GM23338 (cell line): ENCODE data around the gene CEP170B. TPM values are rescaled to one million over a fixed set of nuclear protein-coding genes. Genes with fewer than 3 reads are reported as not detected.

Experiments used
- ATAC-seq: fragments of 200-7000 bp; cut with Tn5 transposase; 3 replicates; pipeline ENCODE4 v1.9.1; 2020
- DNase-seq: peaks from one replicate; pipeline ENCODE4 v3.0.0-alpha.2; 2015; ENCODE audit warnings: low spot score
- H2AFZ ChIP-seq: fragments of 200-600 bp; sonication (generic); 2 replicates; pipeline ENCODE4 v1.8.0; 2016; ENCODE audit warnings: antibody characterized with exemption, mild to moderate bottlenecking, moderate library complexity
- H3F3A ChIP-seq: fragments of 200-600 bp; sonication (generic); replicated peaks from 2 replicates; pipeline ENCODE4 v1.8.0; 2017; ENCODE audit warnings: antibody characterized with exemption, mixed run types, low read depth
- H3K27ac ChIP-seq: fragments of 200-600 bp; sonication (generic); 2 replicates; pipeline ENCODE4 v1.6.1; 2016; ENCODE audit warnings: low read depth
- H3K27me3 ChIP-seq: fragments of 200-600 bp; sonication (generic); 2 replicates; pipeline ENCODE4 v1.8.0; 2016; ENCODE audit warnings: mild to moderate bottlenecking, mixed run types, moderate library complexity; ENCODE audit not compliant: insufficient read depth
- H3K36me3 ChIP-seq: fragments of 200-600 bp; sonication (generic); 2 replicates; pipeline ENCODE4 v1.8.0; 2016; ENCODE audit warnings: mild to moderate bottlenecking; ENCODE audit not compliant: insufficient read depth
- H3K4me1 ChIP-seq: fragments of 200-600 bp; sonication (generic); 2 replicates; pipeline ENCODE4 v1.8.0; 2016; ENCODE audit warnings: mild to moderate bottlenecking, moderate library complexity; ENCODE audit not compliant: insufficient read depth
- H3K4me2 ChIP-seq: fragments of 200-600 bp; sonication (generic); 2 replicates; pipeline ENCODE4 v1.7.1; 2017; ENCODE audit warnings: mixed run types
- H3K4me3 ChIP-seq: fragments of 200-600 bp; sonication (generic); 2 replicates; pipeline ENCODE4 v1.6.1; 2016; ENCODE audit warnings: mixed run types
- H3K79me2 ChIP-seq: fragments of 200-600 bp; sonication (generic); replicated peaks from 2 replicates; pipeline ENCODE4 v1.8.0; 2017; ENCODE audit warnings: mild to moderate bottlenecking; ENCODE audit not compliant: insufficient read depth
- H3K9me2 ChIP-seq: fragments of 200-600 bp; sonication (generic); 2 replicates; pipeline ENCODE4 v1.8.0; 2017; ENCODE audit not compliant: insufficient read depth
- H4K20me1 ChIP-seq: fragments of 200-600 bp; sonication (generic); replicated peaks from 2 replicates; pipeline ENCODE4 v1.8.0; 2017; ENCODE audit warnings: mild to moderate bottlenecking; ENCODE audit not compliant: insufficient read depth
- H3K27ac Mint-ChIP-seq: 2 replicates; pipeline ENCODE4 v1.8.0; 2020; ENCODE audit warnings: inconsistent platforms, mild to moderate bottlenecking, moderate library complexity, mixed read lengths
- H3K27me3 Mint-ChIP-seq: 3 replicates; pipeline ENCODE4 v1.8.0; 2022; ENCODE audit warnings: low read depth, mild to moderate bottlenecking, moderate library complexity, mixed read lengths, inconsistent platforms; ENCODE audit not compliant: insufficient read depth, poor library complexity
- H3K36me3 Mint-ChIP-seq: 3 replicates; pipeline ENCODE4 v1.8.0; 2021; ENCODE audit warnings: low read depth, mild to moderate bottlenecking, inconsistent platforms, moderate library complexity, mixed read lengths
- H3K4me1 Mint-ChIP-seq: 3 replicates; pipeline ENCODE4 v1.8.0; 2020; ENCODE audit warnings: mild to moderate bottlenecking, inconsistent platforms, mixed read lengths
- H3K4me3 Mint-ChIP-seq: 3 replicates; pipeline ENCODE4 v1.8.0; 2021; ENCODE audit warnings: moderate library complexity, mild to moderate bottlenecking, inconsistent platforms, mixed read lengths
- H3K9me3 Mint-ChIP-seq: 3 replicates; pipeline ENCODE4 v1.8.0; 2020; ENCODE audit warnings: moderate library complexity, mild to moderate bottlenecking, inconsistent platforms, mixed read lengths
- CREB1 ChIP-seq: fragments of 250-450 bp; sonication (Bioruptor Pico); IDR thresholded peaks from 2 replicates; pipeline ENCODE4 v1.5.0; 2020; ENCODE audit warnings: low read depth, mild to moderate bottlenecking, moderate library complexity
- CTCF ChIP-seq, 2 experiments: fragments of 200-600 bp in 1 of 2; sonication (generic) in 1 of 2; conservative IDR thresholded peaks; 2 replicates each; pipeline versions ENCODE4 v1.5.1 to v1.6.1; 2016 to 2017; ENCODE audit warnings: antibody characterized with exemption in 2 of 2, low read depth in 2 of 2, mild to moderate bottlenecking in 2 of 2, moderate library complexity in 1 of 2
- ETS1 ChIP-seq: IDR thresholded peaks from 2 replicates; pipeline ENCODE4 v1.6.1; 2016; ENCODE audit warnings: antibody characterized with exemption
- EZH2 ChIP-seq: fragments of 200-600 bp; sonication (generic); IDR thresholded peaks from one replicate; pipeline ENCODE4 v1.8.0; 2017; ENCODE audit warnings: antibody characterized with exemption, mild to moderate bottlenecking, low read depth; ENCODE audit not compliant: unreplicated experiment
- EZH2phosphoT487 ChIP-seq: fragments of 200-600 bp; sonication (generic); IDR thresholded peaks from one replicate; pipeline ENCODE4 v1.8.1; 2018; ENCODE audit warnings: antibody characterized with exemption; ENCODE audit not compliant: unreplicated experiment
- JUNB ChIP-seq: IDR thresholded peaks from one replicate; pipeline ENCODE4 v1.6.1; 2016; ENCODE audit warnings: antibody characterized with exemption; ENCODE audit not compliant: unreplicated experiment
- NANOG ChIP-seq: IDR thresholded peaks from 2 replicates; pipeline ENCODE4 v1.6.1; 2016; ENCODE audit warnings: antibody characterized with exemption, borderline replicate concordance
- POLR2AphosphoS5 ChIP-seq: IDR thresholded peaks from 2 replicates; pipeline ENCODE4 v1.6.1; 2016; ENCODE audit warnings: antibody characterized with exemption, low read depth
- REST ChIP-seq: IDR thresholded peaks from one replicate; pipeline ENCODE4 v1.6.1; 2018; ENCODE audit warnings: antibody characterized with exemption; ENCODE audit not compliant: unreplicated experiment
- STAT1 ChIP-seq: IDR thresholded peaks from one replicate; pipeline ENCODE4 v1.6.1; 2016; ENCODE audit warnings: antibody characterized with exemption; ENCODE audit not compliant: unreplicated experiment
- ZNF114 ChIP-seq: fragments of 250-450 bp; sonication (Bioruptor Pico); IDR thresholded peaks from 2 replicates; pipeline ENCODE4 v1.5.0; 2020; ENCODE audit warnings: mild to moderate bottlenecking, moderate library complexity
- ZNF331 ChIP-seq: fragments of 250-450 bp; sonication (Bioruptor Pico); IDR thresholded peaks from 2 replicates; pipeline ENCODE4 v1.5.0; 2020; ENCODE audit warnings: low read depth, mild to moderate bottlenecking, moderate library complexity
- ZNF462 ChIP-seq: fragments of 250-450 bp; sonication (Bioruptor Pico); IDR thresholded peaks from 2 replicates; pipeline ENCODE4 v1.5.0; 2020; ENCODE audit warnings: mild to moderate bottlenecking, moderate library complexity
- polyA plus RNA-seq: library from polyadenylated mRNA; unstranded; fragments of >200 nt; fragmentation: Nextera tagmentation; extraction: Ambion mirVana; gene quantifications from 2 replicates; pipeline ENCODE4 v1.2.1, GENCODE V29; 2016
- total RNA-seq: library from RNA; depleted of rRNA; stranded (reverse); fragments of >200 nt; shearing (Covaris generic); gene quantifications from 2 replicates; pipeline ENCODE4 v1.2.3, GENCODE V29; 2014

The CEP170B gene
- total and polyA plus RNA-seq, 2 experiments from 2014 or later = 4.6 to 37.1 TPM

- Histone ChIP-seq H3K9me2 (no peaks in the 10 kb centered on the region), H4K20me1 (no peaks in the 10 kb centered on the region), H3K4me2 (no peak overlapping the region), H3K27ac (no peak overlapping the region), H3K4me1 (no peaks in the 10 kb centered on the region), H3K36me3 (no peaks in the 10 kb centered on the region), H2AFZ (no peak overlapping the region), H3K27me3 (no peaks in the 10 kb centered on the region), H3K4me3 (no peak overlapping the region), H3K79me2 (no peaks in the 10 kb centered on the region), H3F3A (no peaks in the 10 kb centered on the region)
- Mint-ChIP-seq H3K36me3 (no peaks in the 10 kb centered on the region), H3K4me3 (no peak overlapping the region), H3K27me3 (peaks cover 5% of the 10 kb centered on the region), H3K27ac (no peak overlapping the region), H3K4me1 (peaks cover 3% of the 10 kb centered on the region), H3K9me3 (peaks cover under 1% of the 10 kb centered on the region; the same call in 1 of the 3 replicates)
- no peak for ATAC-seq
- TF ChIP-seq EZH2phosphoT487 (no peak), ETS1 (no peak), NANOG (no peak), ZNF114 (CRISPR knock-in tag) (no peak), REST (no peak), CTCF (conservative IDR thresholded peaks at IDR 0.05; ENCODE audit: low read depth in 2 of 2) (no peak), ZNF331 (CRISPR knock-in tag) (no peak), EZH2 (no peak), JUNB (no peak), STAT1 (no peak), CREB1 (no peak), POLR2AphosphoS5 (no peak), ZNF462 (CRISPR knock-in tag) (no peak)
- DNase-seq = no peak
Observed at GRCh38 chr14:104917116-104917515, 52.0 kb downstream of the CEP170B start.
